HUDEP-2 (cell line): Measurements from ENCODE around the gene GRID1.

Experiments used
- DNase-seq, 76 experiments: peaks; one replicate each; lab custom pipeline; 2025; ENCODE audit not compliant: unreplicated experiment in 76 of 76; lab: John Stamatoyannopoulos, UW

Gene GRID1

DNA sequence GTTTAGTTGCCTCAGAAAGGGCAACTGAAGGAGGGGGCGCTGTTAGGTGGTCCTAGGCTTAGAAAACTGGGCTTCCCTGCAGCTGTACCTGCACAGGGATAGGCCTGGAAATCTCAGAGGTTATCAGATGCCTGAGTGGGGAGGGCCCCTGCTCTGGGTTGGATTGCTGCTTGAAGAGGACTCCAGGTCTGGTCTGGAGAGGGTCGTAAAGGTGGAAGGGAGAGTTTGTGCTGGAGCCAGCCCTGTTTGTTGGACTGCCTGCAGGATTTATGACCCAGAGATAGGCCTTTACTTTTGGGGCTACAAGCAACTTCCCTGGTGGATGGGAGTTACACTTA is 765.9 kb downstream of the GRID1 start:
- DNase-seq = no peak

- no peak for DNase-seq
These were observed 766.4 kb downstream of the GRID1 start for GRCh38 chr10:85600026-85600743.

DNA sequence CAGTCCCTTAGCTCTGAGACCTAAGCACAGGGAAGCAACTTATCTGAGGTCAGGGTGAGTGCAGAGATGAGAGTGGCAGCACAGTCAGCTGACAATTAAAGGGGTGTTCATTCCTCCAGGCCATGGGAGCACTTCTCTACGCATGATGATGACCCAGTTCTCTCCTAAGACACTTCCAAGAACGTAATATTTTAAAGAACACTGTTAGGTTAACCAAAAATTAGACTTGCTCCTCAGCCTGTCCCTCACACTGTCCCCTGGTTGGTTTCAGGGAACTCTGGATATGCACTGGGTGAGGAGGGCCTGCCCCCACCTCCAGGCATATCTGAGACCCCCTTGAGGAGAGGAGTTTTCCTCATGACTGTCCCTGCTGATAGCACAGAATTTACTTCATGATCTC is 767.5 kb downstream of the GRID1 start:
- no peak for DNase-seq

GRCh38 chr10:85598646-85599045 is 767.9 kb downstream of the GRID1 start:
- DNase-seq = no peak

DNA sequence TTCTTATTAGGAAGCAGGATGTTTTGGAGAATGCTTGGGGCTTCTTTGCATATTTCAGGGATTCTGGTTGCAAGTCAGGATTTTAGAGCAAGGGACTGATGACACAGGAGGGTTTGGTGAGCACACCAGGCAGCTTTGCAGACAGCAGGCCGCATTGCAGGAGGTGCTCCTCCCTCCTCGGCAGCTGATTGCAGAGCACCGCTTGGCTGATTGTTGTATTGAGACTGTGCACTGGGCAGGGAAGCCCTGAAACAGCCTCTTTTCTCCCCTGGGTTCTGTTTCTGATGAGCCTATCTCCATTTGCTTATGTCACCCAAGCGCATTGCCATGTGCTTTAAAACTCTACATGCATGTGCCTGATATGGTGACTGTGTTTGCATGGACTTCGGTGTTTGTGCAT is 769.6 kb downstream of the GRID1 start:
- no peak for DNase-seq

GRCh38 chr10:85596389-85596788 is 770.2 kb downstream of the GRID1 start:
- no peak for DNase-seq

DNA sequence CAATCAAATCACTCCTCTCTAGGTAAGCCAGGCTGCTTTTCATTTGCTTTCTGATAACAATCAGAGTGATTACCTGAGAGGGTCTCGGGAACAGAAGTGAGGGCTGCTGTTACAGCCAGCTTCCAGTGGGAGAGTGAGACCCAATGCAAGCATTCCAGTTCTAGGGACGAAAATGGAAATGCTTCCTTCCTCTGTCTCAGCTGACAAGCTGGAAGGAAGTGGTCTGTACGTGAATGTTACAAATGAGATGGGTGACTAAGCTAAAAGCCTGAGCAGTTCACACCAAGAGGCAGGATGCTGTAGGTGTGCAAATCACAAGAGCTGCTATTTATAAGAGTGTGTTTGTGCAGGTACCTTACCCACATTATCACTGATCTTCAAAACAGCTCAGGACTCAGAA is 772.4 kb downstream of the GRID1 start:
- DNase-seq = no peak

GRCh38 chr10:85593226-85593772 is 773.3 kb downstream of the GRID1 start:
- no peak for DNase-seq

GRCh38 chr10:85581371-85581770 is 785.2 kb downstream of the GRID1 start:
- DNase-seq = no peak

DNA sequence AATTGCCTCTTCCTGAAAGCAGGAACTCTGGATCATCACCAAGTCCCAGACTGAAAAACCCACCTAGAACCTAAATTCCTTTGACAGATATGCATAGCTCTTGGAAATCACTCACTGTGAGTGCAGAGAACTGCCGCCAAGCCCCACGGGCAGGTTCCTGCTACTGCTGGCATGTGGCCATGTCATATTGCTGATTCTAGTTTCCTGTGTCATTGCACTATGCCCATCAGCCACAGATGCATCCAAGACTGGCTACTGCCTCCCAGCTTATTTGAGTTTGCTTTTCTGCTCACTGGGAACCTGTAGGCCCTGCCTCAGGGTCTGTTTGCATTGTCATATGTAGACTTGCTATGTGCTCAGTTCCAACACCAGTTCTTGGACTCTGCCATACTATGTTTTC is 786.0 kb downstream of the GRID1 start:
- DNase-seq = no peak

DNA sequence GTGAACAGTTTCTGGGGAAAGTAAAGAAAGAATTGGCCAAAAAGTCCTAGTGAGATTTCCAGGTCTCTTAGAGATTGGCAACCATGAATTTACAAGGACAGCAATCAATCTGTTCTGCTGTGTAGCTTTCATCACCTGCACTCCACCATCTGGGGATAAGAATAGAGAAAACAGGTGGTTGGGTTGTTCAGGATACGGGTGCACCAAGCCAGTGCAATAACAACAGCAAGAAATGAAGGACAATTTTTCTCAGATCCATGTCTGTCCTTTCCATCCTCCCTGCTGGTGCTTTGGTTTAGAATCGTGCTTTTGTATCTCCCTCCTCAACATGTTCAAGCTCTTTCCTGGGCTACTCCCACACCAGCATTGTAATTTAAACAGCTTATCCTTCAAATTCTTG is 787.7 kb downstream of the GRID1 start:
- DNase-seq = no peak

DNA sequence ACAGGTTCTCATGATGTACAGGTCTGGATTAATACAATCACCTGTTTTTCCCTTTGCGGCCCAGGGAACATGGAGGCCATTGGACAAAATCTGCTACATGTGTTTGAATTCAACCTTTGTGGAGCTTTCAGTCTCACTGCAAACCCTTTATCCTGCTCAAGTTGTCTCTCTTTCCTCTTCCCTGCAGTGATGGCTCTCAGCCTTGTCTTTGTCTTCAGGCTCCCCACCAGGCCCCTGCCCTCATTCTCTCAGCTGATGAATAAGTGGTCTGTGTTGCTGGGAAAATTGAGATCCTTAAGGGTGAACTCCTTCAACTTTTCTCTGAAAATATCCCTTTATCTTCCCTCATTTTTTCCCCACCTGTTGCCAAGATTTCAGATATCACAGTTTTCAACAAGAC is 791.2 kb downstream of the GRID1 start:
- DNase-seq = no peak

GRCh38 chr10:85570871-85571270 is 795.7 kb downstream of the GRID1 start:
- DNase-seq = no peak

DNA sequence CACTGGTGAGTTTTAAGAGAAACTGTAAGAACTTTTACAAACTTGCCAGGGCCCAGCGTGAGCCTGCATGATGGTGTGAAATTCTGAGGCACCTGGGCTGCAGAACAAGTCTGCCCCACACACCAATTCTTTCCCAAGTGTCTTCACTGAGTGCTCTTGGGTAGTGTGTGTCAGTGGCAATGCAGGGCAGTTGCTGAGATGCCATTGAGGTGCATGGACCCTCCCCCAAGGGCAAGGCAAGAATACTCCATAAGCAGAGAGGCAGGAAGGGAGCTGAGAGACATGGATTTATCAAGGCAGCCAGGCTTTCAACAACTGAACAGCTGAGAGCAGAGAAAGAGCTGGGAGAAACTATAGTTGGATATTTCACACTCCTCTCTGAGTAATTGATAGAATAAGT is 801.2 kb downstream of the GRID1 start:
- no peak for DNase-seq

DNA sequence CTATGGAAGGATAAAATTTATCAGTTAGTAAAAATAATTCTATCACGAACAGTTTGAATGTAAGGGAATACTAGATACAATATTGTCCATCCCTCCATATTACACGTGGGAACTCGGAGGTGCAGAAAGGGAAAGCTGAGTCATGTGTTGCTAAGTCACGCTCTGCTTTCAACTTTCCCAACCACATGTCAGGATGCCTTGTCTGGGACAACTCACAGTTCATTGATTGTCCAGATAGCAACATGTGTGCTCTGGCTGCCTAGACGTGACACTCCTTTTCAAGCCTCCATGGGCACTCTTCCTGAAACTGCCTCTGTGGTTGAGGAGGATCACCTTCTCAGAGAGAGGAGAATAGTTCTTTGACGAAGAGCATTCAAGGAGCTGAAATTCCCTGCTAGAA is 808.1 kb downstream of the GRID1 start:
- no peak for DNase-seq

DNA sequence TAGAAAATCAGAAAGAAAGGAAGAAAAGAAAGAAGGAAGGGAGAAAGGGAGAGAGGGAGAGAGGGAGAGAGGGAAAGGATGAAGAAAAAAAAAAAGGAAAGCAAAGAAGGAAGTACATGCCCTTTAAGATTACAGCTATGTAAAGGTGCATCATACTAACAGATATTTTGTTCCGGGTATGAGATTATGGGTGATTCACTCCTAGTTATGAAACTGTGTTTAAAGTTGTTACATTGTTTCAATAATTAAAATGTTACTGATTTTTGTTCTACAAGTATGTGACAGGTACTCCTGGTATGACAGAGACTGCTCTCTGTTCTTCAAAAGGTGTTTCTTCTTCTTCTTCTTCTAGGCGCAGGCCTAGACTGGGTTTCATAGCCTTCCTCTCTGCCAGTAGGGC is 808.9 kb downstream of the GRID1 start:
- DNase-seq = no peak

DNA sequence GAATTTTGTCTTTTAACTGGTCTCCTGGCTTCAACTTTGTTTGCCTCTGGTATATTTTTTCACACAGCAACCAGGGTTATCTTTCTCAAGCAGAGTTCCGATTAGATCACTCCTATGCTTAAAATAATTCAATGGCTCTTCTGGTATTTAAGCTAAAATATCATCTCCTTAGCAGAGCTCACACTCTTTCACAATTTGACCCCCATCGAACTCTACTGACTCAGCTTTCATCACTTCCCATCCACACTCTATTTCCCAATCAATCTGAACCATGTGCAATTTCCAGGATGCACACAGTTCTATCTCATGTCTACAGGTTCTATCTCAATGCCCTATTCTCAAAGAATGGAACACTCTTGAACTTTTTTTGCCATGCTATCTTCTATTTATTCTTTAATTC is 809.5 kb downstream of the GRID1 start:
- DNase-seq = no peak
